PC-3 (cell line): ENCODE results near the gene HGD. TPM values are rescaled to one million over a fixed set of nuclear protein-coding genes. Genes with fewer than 3 reads are reported as not detected.

ENCODE experiments used
- ATAC-seq: fragments of 200-7000 bp; cut with Tn5 transposase; 2 replicates; pipeline ENCODE4 v1.9.1; 2020; ENCODE audit warnings: mild to moderate bottlenecking, moderate library complexity
- BruUV-seq: library from RNA; stranded (reverse); fragments of 400-500 nt; replicated peaks from 2 replicates; lab custom pipeline; 2021; lab: Mats Ljungman, UMichigan
- CTCF ChIA-PET: fragments of 300-600 bp; sonication (Branson Sonifier 250); formaldehyde crosslinking; loops from one replicate; lab custom pipeline; 2022; ENCODE audit warnings: antibody characterized with exemption; lab: Charles Lee
- POLR2A ChIA-PET: fragments of 300-600 bp; sonication (Branson Sonifier 250); formaldehyde crosslinking; loops from one replicate; lab custom pipeline; 2022; ENCODE audit warnings: antibody characterized with exemption; ENCODE audit not compliant: unreplicated experiment; lab: Charles Lee
- DNase-seq: peaks from one replicate; pipeline ENCODE4 v3.0.0-alpha.2; 2015
- H2AFZ ChIP-seq: fragments of 300-600 bp; sonication (generic); 2 replicates; pipeline ENCODE4 v1.6.0; 2016; ENCODE audit warnings: antibody characterized with exemption, low read length
- H3F3A ChIP-seq: fragments of 300-600 bp; sonication (generic); one replicate; pipeline ENCODE4 v1.6.0; 2017; ENCODE audit warnings: antibody characterized with exemption, low read length, control low read depth, mild to moderate bottlenecking; ENCODE audit not compliant: unreplicated experiment
- H3K27ac ChIP-seq: fragments of 300-600 bp; sonication (generic); 2 replicates; pipeline ENCODE4 v1.5.1; 2016; ENCODE audit warnings: mild to moderate bottlenecking, low read length
- H3K27me3 ChIP-seq: fragments of 300-600 bp; sonication (generic); 2 replicates; pipeline ENCODE4 v1.6.1; 2016; ENCODE audit warnings: low read length, mixed read lengths
- H3K36me3 ChIP-seq: fragments of 300-600 bp; sonication (generic); 2 replicates; pipeline ENCODE4 v1.6.1; 2016; ENCODE audit warnings: low read depth, mixed run types, low read length, mixed read lengths
- H3K4me1 ChIP-seq: fragments of 300-600 bp; sonication (generic); 2 replicates; pipeline ENCODE4 v1.5.1; 2016; ENCODE audit warnings: low read length; ENCODE audit not compliant: insufficient read depth
- H3K4me2 ChIP-seq: fragments of 300-600 bp; sonication (generic); 2 replicates; pipeline ENCODE4 v1.6.0; 2016; ENCODE audit warnings: low read length
- H3K4me3 ChIP-seq: fragments of 300-600 bp; sonication (generic); 2 replicates; pipeline ENCODE4 v1.5.1; 2016; ENCODE audit warnings: mild to moderate bottlenecking, low read length, mixed read lengths
- H3K79me2 ChIP-seq: fragments of 300-600 bp; sonication (generic); 2 replicates; pipeline ENCODE4 v1.6.1; 2017; ENCODE audit warnings: low read length, mixed read lengths
- H3K9ac ChIP-seq: fragments of 300-600 bp; sonication (generic); 2 replicates; pipeline ENCODE4 v1.6.0; 2016; ENCODE audit warnings: mild to moderate bottlenecking, low read length
- H3K9me2 ChIP-seq: fragments of 300-600 bp; sonication (generic); replicated peaks from 2 replicates; pipeline ENCODE4 v1.6.1; 2016; ENCODE audit warnings: mixed run types, low read length, mixed read lengths
- H3K9me3 ChIP-seq: fragments of 300-600 bp; sonication (generic); 2 replicates; pipeline ENCODE4 v1.6.1; 2016; ENCODE audit warnings: low read length, mixed read lengths
- H4K20me1 ChIP-seq: fragments of 300-600 bp; sonication (generic); 2 replicates; pipeline ENCODE4 v1.6.1; 2016; ENCODE audit warnings: low read length, mixed read lengths
- EZH2 ChIP-seq: fragments of 300-600 bp; sonication (generic); IDR thresholded peaks from one replicate; pipeline ENCODE4 v1.6.1; 2017; ENCODE audit warnings: antibody characterized with exemption, mild to moderate bottlenecking, low read length; ENCODE audit not compliant: unreplicated experiment
- EZH2phosphoT487 ChIP-seq: fragments of 300-600 bp; sonication (generic); IDR thresholded peaks from 2 replicates; pipeline ENCODE4 v1.6.1; 2018; ENCODE audit warnings: mild to moderate bottlenecking, antibody characterized with exemption, low read length, borderline replicate concordance
- intact Hi-C: fragments of 100-400 bp; cut with micrococcal nuclease; formaldehyde crosslinking; loops from 2 replicates; pipeline ENCODE4 v1.9.0; 2023
- total RNA-seq: library from RNA; depleted of rRNA; stranded (reverse); fragments of >200 nt; gene quantifications from 2 replicates; pipeline ENCODE4 v1.2.3, GENCODE V29; 2014
- TF ChIP-seq, protein P1 (sequence below): fragments of 300-600 bp; sonication (generic); conservative IDR thresholded peaks from 2 replicates; pipeline ENCODE4 v1.5.1; 2017; ENCODE audit warnings: antibody characterized with exemption, low read depth, mild to moderate bottlenecking, low read length

Gene HGD
- total RNA-seq, 1 experiment from 2014 or later, result 0.11 TPM

DNA sequence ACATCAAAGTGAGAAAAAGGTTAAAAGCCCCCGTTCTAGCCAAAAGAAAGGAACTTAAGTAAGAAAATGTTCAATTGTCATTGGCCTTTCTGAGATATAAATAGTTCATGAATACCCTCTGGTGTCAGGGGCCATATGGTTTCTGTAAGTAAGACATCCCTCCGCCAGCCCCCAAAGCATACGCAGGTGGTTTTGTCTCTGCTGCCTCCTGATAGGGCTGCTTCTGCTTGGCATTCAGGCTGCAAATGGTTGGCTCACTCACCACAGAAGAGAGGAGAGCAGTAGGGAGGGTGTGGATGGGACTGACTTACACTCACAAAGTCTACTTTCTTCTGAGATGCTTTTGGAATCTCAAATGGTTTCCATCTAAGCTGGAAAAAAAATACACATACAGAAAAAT, 29.8 kb downstream of the HGD start:
- intact Hi-C loops, result no loop called here
- DNase-seq (no peak), ATAC-seq (no peak)
- Histone ChIP-seq H3K4me1 (no peaks in the 10 kb centered on the region), H3K27ac (no peak overlapping the region), H3K9me2 (no peaks in the 10 kb centered on the region), H3K4me2 (no peak overlapping the region), H3K9me3 (no peaks in the 10 kb centered on the region), H2AFZ (no peak overlapping the region), H4K20me1 (no peaks in the 10 kb centered on the region), H3K9ac (no peak overlapping the region), H3K79me2 (no peaks in the 10 kb centered on the region), H3F3A (no peaks in the 10 kb centered on the region), H3K36me3 (no peaks in the 10 kb centered on the region), H3K27me3 (no peaks in the 10 kb centered on the region), H3K4me3 (no peak overlapping the region)
- TF ChIP-seq, protein P1, sequence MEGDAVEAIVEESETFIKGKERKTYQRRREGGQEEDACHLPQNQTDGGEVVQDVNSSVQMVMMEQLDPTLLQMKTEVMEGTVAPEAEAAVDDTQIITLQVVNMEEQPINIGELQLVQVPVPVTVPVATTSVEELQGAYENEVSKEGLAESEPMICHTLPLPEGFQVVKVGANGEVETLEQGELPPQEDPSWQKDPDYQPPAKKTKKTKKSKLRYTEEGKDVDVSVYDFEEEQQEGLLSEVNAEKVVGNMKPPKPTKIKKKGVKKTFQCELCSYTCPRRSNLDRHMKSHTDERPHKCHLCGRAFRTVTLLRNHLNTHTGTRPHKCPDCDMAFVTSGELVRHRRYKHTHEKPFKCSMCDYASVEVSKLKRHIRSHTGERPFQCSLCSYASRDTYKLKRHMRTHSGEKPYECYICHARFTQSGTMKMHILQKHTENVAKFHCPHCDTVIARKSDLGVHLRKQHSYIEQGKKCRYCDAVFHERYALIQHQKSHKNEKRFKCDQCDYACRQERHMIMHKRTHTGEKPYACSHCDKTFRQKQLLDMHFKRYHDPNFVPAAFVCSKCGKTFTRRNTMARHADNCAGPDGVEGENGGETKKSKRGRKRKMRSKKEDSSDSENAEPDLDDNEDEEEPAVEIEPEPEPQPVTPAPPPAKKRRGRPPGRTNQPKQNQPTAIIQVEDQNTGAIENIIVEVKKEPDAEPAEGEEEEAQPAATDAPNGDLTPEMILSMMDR, result no peak
- TF ChIP-seq EZH2, result no peak
- no peak for TF ChIP-seq EZH2phosphoT487
- POLR2A ChIA-PET, result no interaction called here
- CTCF ChIA-PET, result no interaction called here
- no TSS peak for BruUV-seq

DNA sequence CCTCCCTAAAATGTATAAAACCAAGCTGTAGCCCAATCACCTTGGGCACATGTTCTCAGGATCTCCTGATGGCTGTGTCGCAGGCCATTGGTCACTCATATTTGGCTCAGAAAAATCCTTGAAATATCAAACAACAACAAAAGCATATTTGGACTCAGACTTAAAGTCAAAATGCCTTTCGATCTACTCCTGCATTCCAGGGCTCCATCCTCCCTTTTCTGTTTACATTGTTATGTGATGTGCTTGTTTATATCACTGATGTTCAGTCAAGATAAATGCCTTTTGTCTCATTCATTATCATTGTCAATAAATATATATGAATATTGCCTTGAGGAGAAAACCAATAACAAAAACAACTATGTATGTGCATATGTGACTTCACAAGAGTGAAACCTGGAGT, 31.7 kb downstream of the HGD start:
- Histone ChIP-seq H3F3A (no peaks in the 10 kb centered on the region), H3K36me3 (no peaks in the 10 kb centered on the region), H3K9me3 (no peaks in the 10 kb centered on the region), H3K4me3 (no peak overlapping the region), H3K27me3 (no peaks in the 10 kb centered on the region), H3K79me2 (no peaks in the 10 kb centered on the region), H3K4me1 (no peaks in the 10 kb centered on the region), H3K9me2 (no peaks in the 10 kb centered on the region), H3K4me2 (no peak overlapping the region), H3K9ac (no peak overlapping the region), H3K27ac (no peak overlapping the region), H4K20me1 (no peaks in the 10 kb centered on the region), H2AFZ (no peak overlapping the region)
- POLR2A ChIA-PET, result no interaction called here
- BruUV-seq, result no TSS peak
- CTCF ChIA-PET, result no interaction called here
- DNase-seq (no peak), ATAC-seq (no peak)
- intact Hi-C loops, result no loop called here
- TF ChIP-seq, protein P1, result no peak
- TF ChIP-seq EZH2 (no peak), EZH2phosphoT487 (no peak)

DNA sequence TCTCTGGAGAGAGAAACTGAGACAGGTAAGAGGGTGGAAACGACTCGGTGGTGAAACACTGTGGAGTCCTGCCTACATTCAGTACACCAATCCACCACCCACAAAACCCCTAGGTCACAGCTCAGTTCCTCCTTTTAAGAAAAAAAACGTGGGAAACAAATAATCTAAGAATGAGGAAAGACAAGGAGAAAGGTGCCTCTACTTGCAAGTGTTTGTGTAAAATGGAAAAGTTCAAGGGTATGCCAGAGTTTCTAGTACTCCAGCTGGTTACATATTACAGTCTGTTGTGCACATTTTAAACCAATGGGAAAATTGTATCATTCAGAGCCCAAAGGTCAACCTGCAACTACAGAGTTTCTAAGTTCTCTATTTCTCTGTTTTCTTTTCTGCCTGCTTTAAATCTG, 32.2 kb downstream of the HGD start:
- ChIA-PET CTCF (no interaction called here), POLR2A (no interaction called here)
- TF ChIP-seq EZH2, result no peak
- TF ChIP-seq, protein P1, result no peak
- no peak for TF ChIP-seq EZH2phosphoT487
- no peak for DNase-seq
- no peak overlapping the region for H2AFZ ChIP-seq
- H3K9me3 ChIP-seq, result no peaks in the 10 kb centered on the region
- no peaks in the 10 kb centered on the region for H3F3A ChIP-seq
- intact Hi-C loops, result no loop called here
- no peak overlapping the region for H3K4me2 ChIP-seq
- H3K9ac ChIP-seq, result no peak overlapping the region
- no peaks in the 10 kb centered on the region for H3K27me3 ChIP-seq
- H4K20me1 ChIP-seq, result no peaks in the 10 kb centered on the region
- no peaks in the 10 kb centered on the region for H3K9me2 ChIP-seq
- no TSS peak for BruUV-seq
- no peak for ATAC-seq
- H3K4me3 ChIP-seq, result no peak overlapping the region
- H3K4me1 ChIP-seq, result no peaks in the 10 kb centered on the region
- H3K36me3 ChIP-seq, result no peaks in the 10 kb centered on the region
- no peaks in the 10 kb centered on the region for H3K79me2 ChIP-seq
- H3K27ac ChIP-seq, result no peak overlapping the region
